EL (cell line): ENCODE data around the gene NDUFB1.

Experiments used
- DNase-seq: peaks from one replicate; pipeline ENCODE4 v3.0.0-alpha.2; 2016

The NDUFB1 gene

GRCh38 chr14:92121670-92122350, at the start of gene NDUFB1, which contains the start of gene CPSF2:
Gene NDUFB1, minus strand, starts transcription at chr14:92121706. Its CDS starts 4,069 bp downstream, at chr14:92117637.
Gene CPSF2, plus strand, starts transcription at chr14:92121969. Its CDS starts 9,016 bp downstream, at chr14:92130985.
- peak; percentile 82 for DNase-seq

GRCh38 chr14:92164958-92165357, 43.5 kb upstream of the NDUFB1 start:
- no peak for DNase-seq

GRCh38 chr14:92161521-92161920, 40.0 kb upstream of the NDUFB1 start:
- no peak for DNase-seq

GRCh38 chr14:92160619-92161018, 39.1 kb upstream of the NDUFB1 start:
- DNase-seq, result peak; percentile 53

GRCh38 chr14:92154283-92154942, 32.9 kb upstream of the NDUFB1 start:
- no peak for DNase-seq

GRCh38 chr14:92153581-92153980, 32.1 kb upstream of the NDUFB1 start:
- no peak for DNase-seq

- DNase-seq, result peak; percentile 31
These were observed 23.2 kb upstream of the NDUFB1 start for GRCh38 chr14:92144708-92145107.

- DNase-seq, result no peak
These were observed 22.5 kb upstream of the NDUFB1 start for GRCh38 chr14:92143962-92144361.

- DNase-seq, result no peak
These were observed 21.8 kb upstream of the NDUFB1 start for GRCh38 chr14:92143309-92143708.

- DNase-seq, result peak; percentile 25
These were observed 13.8 kb upstream of the NDUFB1 start for GRCh38 chr14:92135269-92135668.

GRCh38 chr14:92134456-92134855, 12.9 kb upstream of the NDUFB1 start:
- no peak for DNase-seq

GRCh38 chr14:92122761-92123160, 1.3 kb upstream of the NDUFB1 start:
- peak; percentile 20 for DNase-seq

GRCh38 chr14:92122351-92122677, 808 bp upstream of the NDUFB1 start:
- DNase-seq, result peak; percentile 40

GRCh38 chr14:92121207-92121669, 268 bp downstream of the NDUFB1 start:
- DNase-seq, result peak; percentile 52

GRCh38 chr14:92109490-92109889, 12.0 kb downstream of the NDUFB1 start:
- DNase-seq, result no peak

GRCh38 chr14:92108345-92109254, 12.9 kb downstream of the NDUFB1 start:
- no peak for DNase-seq

GRCh38 chr14:92106143-92106926, 15.2 kb downstream of the NDUFB1 start, which contains the start of gene ATXN3:
Gene ATXN3, minus strand, starts transcription at chr14:92106582. Its CDS starts 30 bp downstream, at chr14:92106552.
- DNase-seq, result peak; percentile 98

- DNase-seq, result peak; percentile 58
These were observed 15.7 kb downstream of the NDUFB1 start for GRCh38 chr14:92105893-92106142.

- DNase-seq, result no peak
These were observed 16.2 kb downstream of the NDUFB1 start for GRCh38 chr14:92105073-92105892.

- no peak for DNase-seq
These were observed 18.0 kb downstream of the NDUFB1 start for GRCh38 chr14:92103363-92103989.

- DNase-seq, result no peak
These were observed 21.7 kb downstream of the NDUFB1 start for GRCh38 chr14:92099802-92100201.
